IPS DF 4.7 (cell line): ENCODE measurements around the gene PTPRC.

Experiments used
- DNase-seq: peaks from one replicate; pipeline ENCODE4 v3.0.0-alpha.2; 2013; ENCODE audit warnings: low spot score; ENCODE audit errors: extremely low read depth

The PTPRC gene

DNA sequence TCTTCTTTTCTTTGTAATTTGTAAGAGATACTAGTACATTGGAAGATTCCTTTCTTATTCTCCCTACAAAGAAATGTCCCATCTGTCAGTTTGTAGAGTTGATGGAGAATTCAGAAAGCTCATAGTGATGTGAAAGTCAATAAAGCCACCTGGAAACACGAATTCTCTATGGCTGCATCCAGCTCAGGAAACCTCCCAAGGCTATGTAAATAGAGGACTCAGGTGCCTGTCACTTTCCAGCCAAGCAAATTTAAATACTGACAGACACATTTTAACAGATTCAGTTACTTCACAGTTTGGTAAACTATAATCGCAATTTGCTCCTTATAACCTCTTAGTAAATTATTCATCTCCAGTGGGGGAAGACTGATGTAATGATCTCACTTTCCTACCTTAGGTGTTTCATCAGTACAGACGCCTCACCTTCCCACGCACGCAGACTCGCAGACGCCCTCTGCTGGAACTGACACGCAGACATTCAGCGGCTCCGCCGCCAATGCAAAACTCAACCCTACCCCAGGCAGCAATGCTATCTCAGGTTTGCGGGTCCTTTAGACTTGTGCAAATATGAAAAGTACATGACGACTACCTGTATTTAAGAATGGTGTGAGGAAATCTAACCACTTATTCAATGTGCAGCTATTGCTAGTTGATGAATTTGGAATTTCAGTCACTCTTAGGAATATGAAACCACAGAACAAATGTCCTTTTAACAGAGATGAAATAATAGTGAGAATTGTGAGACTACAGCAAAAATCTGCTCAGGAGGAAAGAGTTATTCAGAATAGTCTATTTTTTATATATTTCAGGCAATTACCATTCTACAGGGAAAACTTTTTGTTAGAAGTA lies 60.6 kb downstream of the PTPRC start:
- no peak for DNase-seq

DNA sequence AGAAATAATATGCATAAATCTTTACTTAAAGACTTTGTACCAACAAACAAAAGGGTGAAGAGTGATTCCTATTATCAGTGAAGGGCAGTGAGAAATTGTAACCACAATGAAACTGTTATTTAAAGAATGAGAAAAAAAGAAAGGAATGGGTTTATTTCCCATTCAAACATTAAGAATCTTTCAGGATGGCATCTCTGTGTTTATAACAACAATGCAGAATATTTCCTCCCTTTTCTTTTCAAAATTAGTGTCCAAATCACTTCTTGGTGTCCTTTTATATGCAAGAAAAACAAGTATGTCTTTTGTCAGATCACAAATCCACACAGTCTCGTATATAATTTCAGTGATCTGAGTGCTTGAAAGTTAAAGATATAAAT lies 61.2 kb downstream of the PTPRC start:
- no peak for DNase-seq

DNA sequence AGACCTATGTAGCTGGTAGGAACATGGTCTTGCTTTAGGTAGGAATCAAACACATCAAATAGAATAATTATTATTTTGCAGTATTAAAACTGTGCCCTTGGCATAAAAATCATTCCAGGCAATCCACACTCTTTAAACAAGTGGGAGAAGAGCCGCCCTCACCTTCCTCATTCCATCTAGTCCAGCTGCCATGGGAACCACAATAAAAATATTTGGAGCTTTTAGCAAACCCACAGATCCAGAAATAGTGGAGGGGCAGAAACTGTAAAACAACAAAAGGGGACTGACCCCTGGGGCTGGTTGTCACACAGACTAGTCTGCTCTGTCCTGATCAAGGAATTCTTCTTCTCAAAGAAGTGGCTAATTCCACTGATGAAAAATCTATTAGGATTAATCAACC lies 61.6 kb downstream of the PTPRC start:
- no peak for DNase-seq

DNA sequence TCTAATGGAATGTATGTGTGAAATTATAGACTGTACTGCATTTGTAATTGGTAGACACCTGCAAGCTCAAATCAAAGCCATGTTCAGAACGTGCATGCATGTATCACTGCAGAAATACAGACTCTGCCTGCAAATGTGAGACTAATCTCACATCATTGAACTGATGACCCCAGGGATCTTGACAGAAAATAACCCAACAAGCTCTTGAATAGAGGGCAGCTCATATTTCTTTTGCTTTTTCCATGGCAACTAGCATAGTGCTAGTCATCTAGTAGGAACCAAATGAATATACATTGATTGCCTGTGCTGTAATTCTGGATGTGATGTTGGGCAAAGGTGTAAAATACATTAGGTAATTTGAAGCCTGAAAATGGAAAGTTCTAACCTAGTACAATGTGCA lies 62.4 kb downstream of the PTPRC start:
- DNase-seq, result no peak

DNA sequence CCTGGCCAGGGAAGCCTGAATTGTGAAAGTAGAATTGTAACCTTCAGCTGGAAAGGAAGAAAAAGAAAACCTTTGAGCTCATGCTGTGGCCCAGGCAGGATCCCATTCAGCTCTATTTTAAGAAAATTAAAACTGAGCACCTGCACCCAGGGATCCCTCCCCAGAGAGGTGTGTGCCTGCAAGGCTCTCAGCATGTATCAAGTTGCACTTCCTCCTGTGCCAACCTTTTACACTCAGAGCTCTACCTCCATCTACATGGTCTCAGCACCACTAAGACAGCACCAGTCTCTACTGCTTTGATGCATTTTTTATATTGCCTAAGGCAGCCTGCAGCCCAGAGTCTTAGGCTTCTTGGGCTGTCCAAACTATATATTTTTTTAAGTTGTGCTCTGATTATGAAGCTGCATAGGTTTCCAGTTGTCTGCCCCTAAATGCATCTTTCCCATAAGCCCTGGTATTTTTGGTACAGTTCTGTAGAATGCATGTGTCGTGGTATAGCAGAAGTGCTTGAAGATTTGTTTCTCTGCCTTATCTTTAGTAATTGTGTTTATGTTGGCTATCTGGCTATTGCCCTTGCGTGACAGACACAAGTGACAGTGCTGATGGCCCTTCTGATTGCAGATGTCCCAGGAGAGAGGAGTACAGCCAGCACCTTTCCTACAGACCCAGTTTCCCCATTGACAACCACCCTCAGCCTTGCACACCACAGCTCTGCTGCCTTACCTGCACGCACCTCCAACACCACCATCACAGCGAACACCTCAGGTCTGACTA lies 63.1 kb downstream of the PTPRC start:
- DNase-seq, result no peak

DNA sequence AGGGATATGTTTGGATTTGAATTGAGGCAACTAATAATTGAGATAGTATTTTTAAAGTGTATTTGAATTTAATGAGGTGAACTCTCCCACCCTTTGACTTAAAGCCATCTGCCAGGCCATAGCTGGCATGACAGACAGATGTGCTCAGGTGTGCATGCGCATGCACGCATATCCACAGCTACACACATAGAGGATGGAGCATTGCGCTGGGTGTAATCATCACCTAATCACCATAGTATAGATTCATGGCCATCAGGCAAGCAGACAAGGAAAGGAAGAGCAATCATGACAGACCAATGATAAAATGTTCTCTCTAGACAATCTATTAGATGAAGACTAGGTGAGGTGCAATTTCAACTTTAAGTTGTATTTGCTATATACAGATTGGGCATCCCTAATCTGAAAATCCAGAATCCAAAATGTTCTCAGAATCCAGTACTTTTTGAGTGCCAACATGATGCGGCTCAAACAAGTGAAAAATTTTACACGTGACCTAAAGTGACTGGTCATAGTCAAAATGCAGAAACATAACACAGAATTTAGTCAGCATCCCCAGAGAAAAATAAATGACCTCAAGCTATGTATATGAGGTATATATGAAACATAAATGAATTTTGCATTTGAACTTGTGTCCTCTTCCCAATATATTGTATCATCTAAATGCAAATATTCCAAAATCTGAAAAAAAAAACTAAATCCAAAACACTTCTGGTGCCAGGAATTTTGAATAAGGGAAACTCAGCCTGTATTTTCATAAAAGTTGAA lies 70.1 kb downstream of the PTPRC start:
- DNase-seq, result no peak

DNA sequence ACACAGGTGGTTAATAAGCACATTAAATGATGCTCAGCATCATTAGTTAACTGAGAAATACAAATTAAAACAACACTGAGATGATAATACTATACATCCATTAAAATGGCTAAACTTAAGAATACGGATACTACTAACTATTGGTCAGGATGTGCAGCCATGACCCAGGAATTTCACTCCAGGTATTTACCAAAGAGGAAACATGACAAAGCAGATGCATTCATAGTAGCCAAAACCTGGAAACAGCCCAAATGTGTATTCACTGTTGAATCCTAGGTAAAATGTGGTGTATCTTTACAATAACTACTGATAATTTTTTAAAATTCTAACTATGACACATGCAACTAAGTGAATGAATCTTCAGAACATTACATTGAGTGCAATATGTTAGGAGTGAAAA lies 73.0 kb downstream of the PTPRC start:
- no peak for DNase-seq

DNA sequence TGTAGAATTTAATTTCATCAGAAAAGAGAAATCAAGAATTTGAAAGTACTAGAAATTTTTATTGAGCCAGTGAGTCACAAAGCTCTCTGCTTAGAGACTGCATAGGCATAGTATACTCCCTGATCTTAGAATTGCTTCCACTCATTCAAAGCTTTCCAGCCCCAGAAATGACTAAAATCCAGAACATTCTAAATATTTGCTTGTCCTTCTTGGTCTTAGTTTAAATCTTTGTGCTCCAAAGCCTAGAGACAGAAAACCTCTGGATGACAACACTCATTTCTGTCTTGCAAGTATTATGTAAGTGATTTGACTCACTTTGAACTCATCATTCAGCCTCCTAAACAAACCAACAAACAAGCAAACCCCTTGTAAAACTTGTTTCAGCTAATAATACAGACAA lies 74.2 kb downstream of the PTPRC start:
- DNase-seq, result no peak

DNA sequence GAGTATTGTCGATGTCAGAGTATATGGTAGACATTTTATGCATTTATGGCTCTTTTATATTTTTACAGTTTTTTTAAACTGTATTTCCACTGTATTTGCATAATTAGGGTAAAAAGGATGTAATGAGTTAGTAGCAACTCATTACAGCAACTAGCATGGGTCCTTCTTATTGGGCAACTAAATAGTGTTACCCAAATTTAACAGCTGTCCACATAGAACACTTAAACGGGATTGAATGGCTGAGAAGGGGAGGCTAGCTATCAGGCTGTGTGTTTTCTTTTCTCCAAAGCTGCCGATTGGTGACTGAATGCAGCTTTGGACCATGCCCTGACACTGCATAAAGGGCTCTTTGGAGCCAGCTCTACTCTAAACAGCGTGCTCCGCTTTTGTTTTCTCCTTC lies 75.4 kb downstream of the PTPRC start:
- no peak for DNase-seq

DNA sequence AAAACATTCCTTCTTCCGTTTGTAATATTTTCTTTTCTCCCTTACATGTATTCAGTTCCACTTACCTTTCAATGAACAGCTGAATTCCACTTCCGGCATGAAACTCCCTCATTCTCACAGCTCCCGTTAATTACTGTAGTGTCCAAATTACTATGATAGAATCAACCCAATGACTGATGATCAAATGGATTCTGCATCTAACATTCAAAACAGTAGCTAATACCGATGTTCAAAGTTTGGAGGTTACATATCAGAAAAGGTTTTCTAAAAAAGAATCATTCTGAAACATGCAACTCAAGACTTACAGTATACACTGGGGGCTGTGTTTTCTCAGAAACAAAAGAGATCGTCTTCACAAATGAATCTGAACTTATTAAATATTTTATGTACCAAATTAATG lies 77.2 kb downstream of the PTPRC start:
- DNase-seq, result no peak

DNA sequence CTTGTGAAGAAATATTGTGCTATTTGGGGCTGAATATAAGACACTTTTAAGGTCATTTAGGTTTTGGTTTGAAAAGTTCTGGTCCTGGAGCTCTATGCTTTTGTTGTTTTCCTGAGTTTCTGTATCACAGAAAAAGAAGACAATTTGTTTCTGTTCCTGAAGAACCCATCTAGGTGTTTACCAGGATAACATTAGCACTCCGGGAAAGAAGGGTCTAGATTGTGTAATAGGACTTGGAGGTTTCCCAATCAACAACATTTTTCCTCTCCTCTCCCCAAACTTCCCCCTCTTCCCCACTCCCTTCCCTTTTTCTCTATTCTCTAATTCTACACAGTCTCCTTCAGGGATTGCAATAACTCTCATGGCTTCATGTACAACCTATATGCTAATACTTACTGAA lies 78.7 kb downstream of the PTPRC start:
- DNase-seq, result no peak

DNA sequence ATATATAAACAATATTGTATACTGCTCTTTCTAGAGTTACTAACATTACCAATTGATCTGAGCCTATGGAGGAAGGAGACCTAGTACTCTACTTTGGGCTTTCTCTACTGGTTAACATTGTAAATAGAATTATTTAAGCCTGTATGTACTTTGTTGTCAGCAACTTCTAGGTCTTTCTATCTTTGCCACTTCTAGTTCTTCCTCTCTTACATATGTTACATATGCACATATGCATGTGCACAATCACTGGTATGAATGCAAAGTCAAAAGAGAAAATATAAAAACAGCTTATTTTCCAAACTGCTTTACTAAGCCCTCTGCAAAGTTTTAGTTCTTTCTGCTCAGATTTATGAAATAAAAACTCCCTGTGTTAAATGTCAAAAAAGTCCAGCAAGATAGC lies 84.3 kb downstream of the PTPRC start:
- no peak for DNase-seq

DNA sequence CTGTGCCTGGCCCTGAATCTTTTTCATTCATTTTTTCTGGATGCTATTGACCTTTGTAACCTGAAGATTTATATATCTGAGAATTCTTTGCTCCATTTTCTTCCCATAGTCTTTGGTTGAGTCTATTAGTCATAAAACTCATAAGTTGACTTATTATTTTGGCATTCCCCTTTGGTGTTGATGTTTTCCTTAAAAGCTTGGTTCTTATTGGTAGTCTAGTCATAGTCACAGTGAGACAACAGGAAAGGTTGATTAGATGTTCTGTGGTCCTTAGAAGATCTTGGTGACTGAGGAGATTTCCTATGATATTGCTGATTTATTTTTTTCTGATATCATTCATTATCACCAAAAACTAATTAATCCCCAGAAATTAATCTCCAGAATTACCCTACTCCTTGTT lies 86.2 kb downstream of the PTPRC start:
- DNase-seq, result no peak

DNA sequence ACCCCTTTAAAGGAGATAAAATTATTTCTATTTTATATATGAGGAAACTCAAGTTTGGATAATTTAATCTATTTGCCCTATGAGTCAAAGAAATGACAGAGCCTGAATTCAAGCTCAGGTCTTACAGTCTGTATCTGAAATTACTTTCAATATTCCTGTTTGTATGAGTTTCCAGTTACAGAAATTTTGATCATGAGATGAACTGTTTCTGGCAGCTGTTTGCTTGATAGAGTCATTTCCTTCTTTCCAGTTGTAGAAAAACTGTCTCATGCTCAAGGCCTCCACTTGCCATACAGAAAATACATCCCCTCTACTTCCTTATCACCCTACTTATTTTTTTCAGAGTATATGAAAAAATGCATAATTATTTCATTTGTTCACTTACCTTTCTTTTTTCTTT lies 87.6 kb downstream of the PTPRC start:
- DNase-seq, result no peak

DNA sequence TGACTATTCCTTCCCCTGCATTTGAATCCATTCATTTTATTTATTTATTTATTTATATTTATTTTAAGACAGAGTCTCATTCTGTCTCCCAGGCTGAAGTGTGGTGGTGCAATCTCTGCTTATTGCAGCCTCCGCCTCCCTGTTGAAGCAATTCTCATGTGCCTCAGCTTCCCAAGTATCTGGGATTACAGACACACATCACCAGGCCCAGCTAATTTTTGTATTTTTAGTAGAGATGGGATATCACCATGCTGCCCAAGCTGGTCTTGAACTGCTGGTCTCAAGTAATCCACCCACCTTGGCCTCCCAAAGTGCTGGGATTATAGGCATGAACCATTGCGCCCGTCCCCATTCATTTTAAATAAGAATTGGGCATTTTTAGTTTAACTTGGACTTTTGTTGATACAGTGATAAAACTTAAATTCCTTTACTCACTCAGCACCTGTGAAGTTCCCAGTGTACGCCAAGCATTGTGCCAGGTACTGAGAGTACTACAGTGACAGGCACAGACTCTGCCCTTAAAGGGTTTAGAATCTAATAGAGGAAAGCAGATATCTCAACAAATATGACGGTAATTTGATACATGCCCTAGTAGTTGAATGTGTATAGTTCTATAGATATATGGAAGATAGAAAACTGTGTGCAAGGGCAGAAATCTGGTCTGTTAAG lies 90.5 kb downstream of the PTPRC start:
- no peak for DNase-seq

DNA sequence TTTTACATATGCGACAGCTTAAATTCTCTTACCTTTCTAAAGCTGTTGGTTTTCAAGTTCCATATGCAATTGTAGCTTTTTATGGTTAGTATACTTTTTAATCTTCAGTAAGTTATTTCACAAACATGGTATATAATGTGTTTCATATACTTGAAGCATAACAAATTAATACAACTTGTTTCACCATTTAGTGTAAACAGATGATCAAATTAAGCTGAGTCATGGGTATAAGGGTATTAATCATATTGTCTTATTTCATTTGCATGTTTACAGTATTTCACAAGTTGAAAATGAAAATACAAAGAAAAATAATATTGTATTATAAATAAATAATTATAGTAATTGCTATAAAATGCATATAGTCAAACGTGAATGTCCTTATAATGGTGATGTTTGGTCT lies 92.1 kb downstream of the PTPRC start:
- no peak for DNase-seq

DNA sequence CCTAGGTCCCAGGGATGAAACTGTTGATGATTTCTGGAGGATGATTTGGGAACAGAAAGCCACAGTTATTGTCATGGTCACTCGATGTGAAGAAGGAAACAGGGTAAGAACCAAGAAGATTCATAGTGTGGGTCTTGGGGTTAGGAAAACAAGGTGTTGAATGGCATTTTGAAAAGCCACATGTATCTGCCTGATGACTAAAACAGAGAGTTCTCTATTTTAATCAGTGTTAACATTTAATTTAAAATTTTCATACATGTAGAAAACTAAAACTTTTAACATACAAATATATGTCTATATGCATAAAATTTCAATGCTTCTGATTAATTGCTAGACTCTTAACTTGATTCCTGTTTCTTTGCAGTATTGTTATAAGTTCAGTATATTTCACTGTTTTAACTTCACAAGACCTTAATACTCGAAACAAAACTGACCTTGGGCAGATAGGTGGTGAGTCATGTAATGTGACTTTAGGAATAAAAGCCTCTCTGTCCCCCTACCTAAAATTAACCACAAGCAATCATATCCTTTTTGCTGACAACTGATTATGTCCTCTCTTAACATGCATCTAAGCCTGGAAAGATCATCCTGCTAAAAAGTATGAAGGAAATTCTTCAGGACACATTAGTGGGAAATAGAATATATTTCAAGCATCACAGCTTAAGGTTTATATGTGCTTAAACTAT lies 95.6 kb downstream of the PTPRC start:
- no peak for DNase-seq

DNA sequence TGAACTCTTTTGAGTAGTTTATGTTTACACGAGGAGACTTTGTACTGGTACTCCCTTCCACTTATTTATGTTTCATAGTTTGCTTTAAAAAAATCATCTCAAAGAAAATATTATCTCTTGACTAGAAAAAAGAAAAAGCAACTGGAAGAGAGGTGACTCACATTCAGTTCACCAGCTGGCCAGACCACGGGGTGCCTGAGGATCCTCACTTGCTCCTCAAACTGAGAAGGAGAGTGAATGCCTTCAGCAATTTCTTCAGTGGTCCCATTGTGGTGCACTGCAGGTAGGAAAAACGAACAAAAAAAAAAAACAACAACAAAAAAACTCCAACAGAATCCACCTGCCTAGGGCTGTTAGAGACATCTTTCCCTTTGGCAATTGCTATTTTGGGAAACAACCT lies 102.9 kb downstream of the PTPRC start:
- DNase-seq, result no peak

DNA sequence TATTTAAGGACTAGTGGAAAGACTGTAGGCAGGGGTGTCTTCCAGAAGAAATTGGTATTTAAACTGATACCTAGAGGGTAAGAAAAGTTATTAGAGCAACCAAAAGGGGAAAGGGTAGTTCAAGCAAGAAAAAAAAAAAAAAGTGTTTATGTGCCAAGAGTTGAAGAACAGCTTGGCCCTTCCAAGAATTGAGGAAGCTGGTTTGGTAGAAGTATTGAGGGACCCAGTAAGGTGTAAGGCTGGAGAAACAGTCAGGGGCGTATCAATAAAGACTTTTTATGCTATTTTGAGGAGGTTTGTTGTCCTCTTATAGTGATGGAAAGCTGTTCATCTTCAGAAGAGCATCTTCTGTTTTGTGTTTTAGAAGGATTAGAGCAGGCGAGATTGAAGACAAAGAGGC lies 108.3 kb downstream of the PTPRC start:
- DNase-seq, result no peak

DNA sequence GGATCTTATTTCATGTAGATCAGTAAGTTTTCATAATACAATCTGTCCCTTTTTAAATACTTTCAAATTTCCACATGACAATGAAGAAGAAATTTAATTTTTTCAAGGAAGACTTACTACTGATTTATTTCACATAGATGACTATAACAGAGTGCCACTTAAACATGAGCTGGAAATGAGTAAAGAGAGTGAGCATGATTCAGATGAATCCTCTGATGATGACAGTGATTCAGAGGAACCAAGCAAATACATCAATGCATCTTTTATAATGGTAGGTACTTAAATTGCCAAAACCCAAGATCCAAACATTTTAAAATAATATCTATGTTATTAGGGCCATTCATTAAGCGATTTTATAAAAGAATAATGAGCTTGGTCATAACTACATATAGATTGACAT lies 110.4 kb downstream of the PTPRC start:
- no peak for DNase-seq

DNA sequence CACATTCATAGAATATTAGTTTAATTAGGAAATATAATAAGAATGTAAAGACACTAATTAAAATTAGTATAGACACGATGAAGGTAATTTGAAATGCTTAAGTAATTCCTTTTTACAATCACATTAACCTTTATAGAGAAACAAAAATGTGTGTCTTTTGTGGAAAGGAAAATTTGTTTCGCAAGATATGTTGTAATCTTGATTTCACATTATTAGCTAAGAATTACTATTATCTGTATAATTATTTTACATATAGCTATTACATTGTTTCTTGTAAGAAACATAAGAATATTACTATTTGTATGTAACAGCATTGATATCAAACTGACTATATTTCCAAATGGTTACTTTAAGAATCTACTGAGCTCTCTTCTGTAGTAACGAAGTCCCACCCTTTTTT lies 111.2 kb downstream of the PTPRC start:
- DNase-seq, result no peak
